Measurements from ENCODE around the gene OR51Q1.

OR51Q1 gene, protein sequence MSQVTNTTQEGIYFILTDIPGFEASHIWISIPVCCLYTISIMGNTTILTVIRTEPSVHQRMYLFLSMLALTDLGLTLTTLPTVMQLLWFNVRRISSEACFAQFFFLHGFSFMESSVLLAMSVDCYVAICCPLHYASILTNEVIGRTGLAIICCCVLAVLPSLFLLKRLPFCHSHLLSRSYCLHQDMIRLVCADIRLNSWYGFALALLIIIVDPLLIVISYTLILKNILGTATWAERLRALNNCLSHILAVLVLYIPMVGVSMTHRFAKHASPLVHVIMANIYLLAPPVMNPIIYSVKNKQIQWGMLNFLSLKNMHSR

DNA sequence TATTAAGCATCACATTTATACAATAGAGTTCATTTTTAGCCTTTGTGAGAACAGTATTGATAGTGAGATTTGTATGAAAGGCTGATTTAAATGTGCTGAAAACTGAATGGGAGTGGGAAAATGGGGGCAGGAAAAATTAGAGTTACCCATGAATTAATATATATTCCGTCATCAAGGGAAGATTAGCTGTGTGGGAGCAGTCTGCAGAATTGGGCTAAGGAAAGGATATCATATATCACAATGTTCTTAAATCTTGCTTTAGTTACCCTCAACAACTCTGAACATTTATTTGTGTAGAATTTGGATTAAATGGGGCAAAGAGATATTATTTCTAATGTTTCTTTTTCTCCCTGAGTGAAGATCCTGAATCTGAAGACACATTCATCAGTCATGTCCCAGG lies at the start of gene OR51Q1:
Gene OR51Q1 (plus strand): TSS at position 301 of the 400 bp plus-strand sequence. CDS start 90 bp downstream, at position 391.
- no peak for DNase-seq

DNA sequence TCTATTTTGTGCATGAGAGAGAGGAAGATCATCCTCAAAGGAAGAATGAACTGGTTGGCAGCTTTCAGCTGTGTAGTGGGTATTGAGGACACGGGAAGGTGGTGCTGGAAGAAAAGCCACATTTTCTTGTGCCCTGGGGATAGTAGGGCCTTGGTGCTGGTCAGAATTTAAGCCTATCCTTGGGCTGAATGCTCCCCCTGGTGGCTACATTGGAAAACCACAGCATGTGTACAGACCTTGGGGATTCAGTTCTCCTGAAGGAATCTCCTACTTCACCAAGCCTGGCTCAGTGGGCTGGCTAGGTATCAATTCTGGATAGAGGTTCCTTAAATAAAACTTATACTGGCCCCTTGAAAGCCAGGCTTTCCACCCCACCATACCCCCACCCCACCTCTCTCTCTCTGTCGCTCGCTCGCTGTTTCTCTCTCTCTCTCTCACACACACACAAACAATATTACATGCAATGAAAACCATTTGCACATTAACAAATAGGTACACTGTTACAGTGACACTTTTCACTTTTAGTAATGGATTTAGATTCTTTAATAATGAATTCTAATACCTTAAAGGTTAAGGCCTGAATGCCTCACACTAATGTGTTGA lies 41.1 kb upstream of the OR51Q1 start:
- no peak for DNase-seq

DNA sequence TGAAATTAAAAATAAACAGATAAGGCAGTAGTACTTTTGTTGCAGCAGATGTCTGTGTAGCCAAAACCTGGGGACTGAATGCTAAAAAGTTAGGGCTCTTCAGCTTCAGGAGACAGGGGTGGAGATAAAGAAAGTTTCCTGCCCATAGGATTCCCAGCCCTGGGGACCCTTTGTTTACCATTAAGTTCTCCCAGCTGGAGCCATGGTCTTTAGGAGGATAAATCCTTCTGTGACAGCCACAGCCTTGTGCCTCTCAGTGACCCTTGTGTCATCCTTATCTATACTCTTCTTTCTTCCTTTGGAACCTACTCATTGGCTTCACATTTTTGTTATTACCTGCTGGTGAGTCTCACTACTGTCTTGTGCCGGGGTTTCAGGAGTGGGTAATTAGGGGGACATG lies 38.3 kb upstream of the OR51Q1 start, which contains the start of gene OR51M1:
Gene OR51M1 (plus strand): TSS at position 237 of the 400 bp plus-strand sequence. CDS start 5,587 bp downstream, outside the sequence.
- DNase-seq: no peak

DNA sequence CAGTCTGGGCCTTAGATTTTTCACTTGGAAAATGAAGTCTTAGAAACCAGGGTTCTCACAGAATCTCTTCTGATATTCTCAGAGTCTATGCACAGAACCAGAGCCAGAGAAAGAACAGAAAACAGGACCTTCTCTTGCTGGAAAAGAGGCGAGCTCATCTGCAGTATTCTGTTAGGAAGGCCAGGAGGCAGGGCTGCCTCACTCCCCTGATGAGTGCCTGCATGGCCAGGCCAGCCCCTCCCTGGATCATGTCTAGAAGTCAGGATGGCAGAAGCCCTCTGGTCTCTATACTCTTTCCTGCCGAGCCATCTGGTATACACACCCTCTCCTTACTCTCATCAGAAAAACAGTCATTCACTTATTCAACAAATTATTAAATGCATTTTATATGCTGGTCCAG lies 37.6 kb upstream of the OR51Q1 start:
- DNase-seq: no peak

DNA sequence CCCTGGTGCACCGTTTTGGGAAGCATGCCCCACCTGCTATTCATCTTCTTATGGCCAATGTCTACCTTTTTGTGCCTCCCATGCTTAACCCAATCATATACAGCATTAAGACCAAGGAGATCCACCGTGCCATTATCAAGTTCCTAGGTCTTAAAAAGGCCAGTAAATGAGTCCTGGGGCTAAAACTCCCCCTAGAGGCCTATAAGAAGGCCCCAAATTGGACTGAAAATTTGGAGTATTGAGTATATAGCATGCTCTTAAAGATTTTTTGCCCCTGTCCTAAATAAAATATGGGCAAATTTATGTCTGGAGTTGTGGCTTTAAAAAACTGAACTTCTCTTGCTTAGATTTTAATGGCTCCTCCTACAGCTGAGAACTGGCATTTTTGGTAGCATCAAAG lies 31.7 kb upstream of the OR51Q1 start:
- DNase-seq: no peak

DNA sequence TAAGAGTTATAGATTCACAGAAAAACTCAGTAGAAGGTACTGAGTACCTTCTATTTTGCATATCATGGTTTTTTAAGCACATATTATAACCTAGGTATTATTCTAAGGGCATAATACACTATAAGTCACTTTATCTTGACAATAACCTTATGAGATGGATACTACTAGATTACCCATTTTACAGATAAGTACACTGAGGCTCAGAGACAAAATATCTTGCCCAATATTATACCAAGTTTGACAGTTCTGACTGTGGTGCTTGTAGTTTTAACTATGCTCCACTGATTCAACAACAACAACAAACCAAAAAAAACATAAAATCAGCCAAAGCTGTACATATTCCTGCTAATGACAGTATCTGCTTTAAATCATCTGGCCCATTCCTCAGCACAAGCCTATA lies 27.8 kb upstream of the OR51Q1 start:
- DNase-seq: no peak

DNA sequence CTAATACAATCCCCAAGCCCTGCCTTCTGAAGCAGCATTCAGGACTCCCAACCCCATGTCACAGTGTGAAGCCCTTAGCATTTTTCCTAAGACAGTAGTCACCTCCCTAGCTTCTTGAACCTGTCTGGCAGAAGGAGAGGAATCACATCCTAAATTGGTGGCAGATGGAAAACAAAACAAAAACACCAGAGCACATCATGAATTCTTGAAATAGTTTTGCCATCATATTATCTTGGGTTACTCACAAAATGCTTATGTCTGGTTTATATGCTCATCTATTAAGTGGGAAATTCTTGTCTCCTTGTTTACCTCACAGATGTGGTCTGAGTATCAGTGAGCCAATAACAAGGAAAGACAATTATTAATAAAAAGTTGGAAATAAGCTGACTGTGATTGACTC lies 23.0 kb upstream of the OR51Q1 start:
- DNase-seq: no peak

DNA sequence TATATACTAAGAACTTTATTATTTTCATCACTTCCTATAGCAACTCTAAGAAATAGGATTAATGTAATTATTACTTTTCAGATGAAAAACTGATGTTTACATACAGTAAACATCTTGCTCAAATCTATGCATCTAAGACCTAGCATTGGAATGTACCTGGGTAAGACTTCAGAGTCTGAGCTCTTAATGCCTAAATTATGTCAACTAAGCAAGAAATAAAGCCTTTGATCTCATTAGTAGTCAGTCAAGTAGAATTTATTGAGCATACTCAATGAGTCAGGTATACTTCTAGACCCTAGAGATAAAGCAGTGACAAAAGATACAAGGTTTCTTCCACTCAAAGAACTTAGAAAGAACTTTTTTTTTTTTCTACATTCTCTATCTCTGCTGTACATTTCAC lies 16.7 kb upstream of the OR51Q1 start:
- no peak for DNase-seq

DNA sequence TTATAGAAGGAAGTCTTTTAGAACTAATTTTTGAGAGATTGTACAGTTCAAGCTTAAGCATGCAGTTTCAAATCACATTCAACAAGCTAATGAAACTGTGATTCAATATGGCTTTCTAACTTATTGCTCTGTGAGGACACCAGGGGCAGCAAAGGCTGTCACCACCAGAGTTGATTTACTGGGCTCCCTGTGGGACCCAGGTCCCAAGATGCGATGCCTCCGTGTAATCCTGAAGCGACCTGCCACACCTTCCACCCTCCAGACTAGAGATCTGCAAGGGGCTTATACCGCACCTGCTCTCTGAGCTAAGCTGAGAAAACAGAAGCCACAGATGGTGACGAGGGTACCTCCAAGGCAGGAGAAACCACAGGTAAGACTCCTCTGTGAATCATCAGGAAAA lies 918 bp upstream of the OR51Q1 start:
- DNase-seq: no peak

DNA sequence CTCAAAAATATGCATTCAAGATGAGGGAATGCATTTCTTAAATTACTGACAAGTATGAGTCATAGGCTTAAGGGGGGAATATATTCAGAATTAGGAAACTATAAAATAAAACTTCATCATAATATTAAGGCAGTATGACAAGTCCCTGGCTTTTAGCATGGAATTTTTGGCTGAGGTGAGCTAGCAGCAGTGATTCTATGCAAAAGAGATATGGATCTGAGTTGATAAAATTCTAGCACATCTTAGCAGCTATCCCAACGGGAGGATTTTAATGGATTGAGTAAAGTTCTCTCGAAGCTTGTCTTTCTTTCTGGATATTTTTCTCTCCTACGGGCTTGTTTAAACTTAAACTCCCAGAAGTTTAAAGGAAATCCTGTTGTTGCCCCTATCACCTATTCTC lies 1.2 kb downstream of the OR51Q1 start:
- DNase-seq: no peak

DNA sequence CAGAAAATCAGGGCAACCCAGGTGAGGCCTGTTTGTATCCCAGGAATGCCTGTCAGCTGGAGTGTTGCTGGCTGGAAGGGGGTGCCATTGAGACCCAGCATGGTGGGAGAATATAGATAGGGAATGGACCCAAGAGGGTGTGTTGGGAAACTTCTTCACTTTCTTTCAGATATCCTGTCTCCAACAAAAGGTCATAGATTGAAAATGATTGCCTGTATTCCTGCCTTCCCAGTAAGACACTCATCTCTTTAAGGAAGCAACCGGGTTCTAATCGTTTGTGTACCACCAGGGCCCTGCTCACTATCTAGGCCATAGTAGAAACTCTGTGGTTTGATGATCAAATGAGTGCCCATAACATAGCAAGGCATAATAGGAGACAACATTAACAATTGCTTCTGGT lies 19.5 kb downstream of the OR51Q1 start, which contains the start of gene OR51I1:
Gene OR51I1 (minus strand): TSS at position 101 of the 400 bp plus-strand sequence. CDS start 0 bp downstream, at position 101.
- no peak for DNase-seq

DNA sequence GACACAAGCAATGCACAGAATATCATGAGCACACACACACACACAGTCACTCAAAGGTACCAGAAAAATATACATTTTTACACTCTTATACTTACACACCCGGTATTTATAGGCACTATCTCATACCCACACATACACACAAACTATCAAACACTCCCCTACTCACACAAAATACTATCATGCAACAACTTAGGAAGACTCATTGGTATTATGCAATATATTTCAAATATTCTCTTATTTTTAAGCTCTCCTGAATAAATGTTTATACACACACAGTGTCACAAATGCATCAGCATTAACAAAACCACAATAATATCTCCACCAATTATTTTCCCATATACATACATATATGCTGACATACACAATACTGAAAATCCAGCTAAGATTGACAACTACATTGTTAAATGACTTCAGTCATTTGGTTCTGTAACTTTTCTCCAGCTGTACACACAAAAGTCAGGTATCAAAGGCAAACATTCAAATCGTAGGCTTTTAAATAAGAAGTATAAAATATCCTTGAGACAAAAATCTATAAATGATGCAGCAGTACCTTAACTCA lies 22.0 kb downstream of the OR51Q1 start:
- no peak for DNase-seq

DNA sequence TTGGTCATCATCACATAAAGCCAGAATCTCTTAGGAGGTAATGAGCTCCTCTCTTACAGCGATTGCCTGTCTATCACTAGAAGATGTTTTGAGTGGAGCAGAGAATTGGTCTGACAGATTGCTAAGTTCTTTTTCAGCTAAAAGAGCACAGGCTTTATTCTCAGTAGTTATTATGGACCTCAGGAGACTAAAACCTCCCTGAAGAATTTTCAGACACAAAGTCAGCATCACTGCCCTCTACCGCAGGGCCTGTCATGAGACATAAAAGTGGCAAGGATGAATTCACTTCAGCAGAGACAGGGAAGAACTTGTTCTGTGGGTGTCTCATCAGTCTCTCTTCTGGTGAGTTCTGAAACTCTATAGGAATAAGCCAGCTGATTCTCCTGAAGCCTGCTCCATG lies 27.1 kb downstream of the OR51Q1 start, which contains the start of gene OR51I2:
Gene OR51I2 (plus strand): TSS at position 301 of the 400 bp plus-strand sequence. CDS start 4,166 bp downstream, outside the sequence.
- no peak for DNase-seq

DNA sequence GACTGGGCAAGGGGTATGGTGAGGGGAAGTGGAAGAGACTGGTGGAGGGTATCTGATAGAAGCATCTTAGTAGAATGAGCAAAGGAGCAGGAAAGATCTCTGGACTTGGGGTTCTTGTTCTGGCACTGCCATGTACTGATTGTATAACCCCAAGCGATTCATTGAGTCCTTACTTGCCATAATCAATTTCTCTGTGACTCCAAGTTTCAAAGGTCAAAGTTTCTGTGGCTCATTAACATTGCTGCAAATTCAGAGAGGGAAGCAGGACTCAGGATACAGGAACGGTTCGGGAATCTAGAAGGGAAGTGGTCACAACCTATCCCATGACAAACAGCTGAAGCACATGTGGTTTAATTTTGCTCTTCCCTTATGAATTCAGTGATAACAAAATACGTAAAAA lies 27.5 kb downstream of the OR51Q1 start:
- DNase-seq: no peak

DNA sequence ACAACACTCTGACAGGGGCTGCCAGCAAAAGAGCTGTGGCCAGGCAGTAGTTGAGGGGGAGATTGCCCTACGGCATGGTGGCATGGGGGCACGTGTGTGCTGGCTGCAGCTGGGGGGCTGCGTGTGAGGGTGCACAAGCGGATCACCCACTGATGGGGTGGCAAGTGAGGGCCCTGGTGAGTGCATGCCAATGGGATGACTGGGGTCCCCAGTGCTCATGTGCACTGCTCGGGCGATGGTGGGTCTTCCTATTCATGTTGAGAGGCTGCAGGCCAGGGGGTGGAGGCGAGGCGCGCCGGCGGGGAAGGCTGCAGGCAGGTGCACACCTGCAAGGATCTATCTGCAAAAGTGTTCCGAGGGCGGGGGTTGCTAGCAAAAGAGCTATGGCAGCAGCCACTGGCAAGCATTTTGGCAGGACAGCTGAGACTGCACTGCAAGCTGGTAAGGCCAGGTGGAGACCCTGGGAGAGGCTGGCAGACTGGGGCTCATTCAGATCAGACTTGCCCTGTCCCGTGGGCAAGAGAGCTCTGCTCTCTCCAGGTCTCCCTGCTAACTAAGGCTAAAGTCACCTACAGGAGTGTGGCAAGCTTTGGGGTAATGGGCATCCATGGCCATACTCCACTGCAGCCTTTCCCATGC lies 39.2 kb downstream of the OR51Q1 start:
- DNase-seq: no peak

DNA sequence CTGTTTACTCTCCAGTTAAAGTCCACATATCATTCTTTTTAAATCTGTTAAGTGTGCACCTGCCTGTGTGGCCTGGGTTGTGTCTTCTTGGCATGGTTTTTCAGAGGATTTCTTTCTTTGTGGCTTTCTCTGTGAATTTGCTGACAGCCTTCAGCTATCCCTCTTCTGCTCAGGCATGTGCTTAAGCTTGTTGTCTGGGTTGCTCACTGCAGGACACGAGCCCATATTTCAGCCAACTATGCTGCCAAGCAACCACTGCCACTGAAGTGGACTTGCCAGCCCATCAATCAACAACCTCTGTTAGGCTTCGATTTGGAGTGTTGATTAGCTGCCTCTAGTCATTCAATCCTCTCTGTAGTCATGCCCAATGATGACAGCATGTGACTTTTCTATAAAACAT lies 45.6 kb downstream of the OR51Q1 start:
- no peak for DNase-seq
